GM12872 (cell line): ENCODE measurements around the gene PRAC2.

Experiments used
- CTCF ChIP-seq: IDR thresholded peaks from 3 replicates; pipeline ENCODE4 v1.5.1; 2011; ENCODE audit warnings: low read depth, mild to moderate bottlenecking, low read length, moderate library complexity; ENCODE audit not compliant: insufficient read depth

Gene PRAC2

GRCh38 chr17:48693178-48693577, 29.8 kb upstream of the PRAC2 start:
- no peak for TF ChIP-seq CTCF

GRCh38 chr17:48701864-48702532, 21.0 kb upstream of the PRAC2 start:
- TF ChIP-seq CTCF = no peak

- TF ChIP-seq CTCF = no peak
These were observed 18.4 kb upstream of the PRAC2 start for GRCh38 chr17:48704361-48705248.

GRCh38 chr17:48711128-48711527, 11.9 kb upstream of the PRAC2 start:
- no peak for TF ChIP-seq CTCF

GRCh38 chr17:48715496-48716399, 7.2 kb upstream of the PRAC2 start:
- TF ChIP-seq CTCF = no peak

- TF ChIP-seq CTCF = no peak
These were observed 5.4 kb upstream of the PRAC2 start for GRCh38 chr17:48717367-48718226.
